GM21717 (cell line): Measurements from ENCODE around the gene EGFL7.

Experiments used
- ATAC-seq: cut with Tn5 transposase; IDR thresholded peaks from one replicate; pipeline ENCODE4 v1.9.1; 2021; ENCODE audit warnings: mild to moderate bottlenecking, moderate library complexity; ENCODE audit not compliant: unreplicated experiment

EGFL7 gene

GRCh38 chr9:136714096-136714892, 51.6 kb downstream of the EGFL7 start:
- ATAC-seq, result no peak

- ATAC-seq, result no peak
Measured at GRCh38 chr9:136714893-136715274, 52.2 kb downstream of the EGFL7 start.

- no peak for ATAC-seq
Measured at GRCh38 chr9:136717399-136717798, 54.7 kb downstream of the EGFL7 start.

- no peak for ATAC-seq
Measured at GRCh38 chr9:136718345-136719194, 55.9 kb downstream of the EGFL7 start.

GRCh38 chr9:136719195-136719880, 56.6 kb downstream of the EGFL7 start:
- ATAC-seq, result no peak

GRCh38 chr9:136720251-136720897, 57.7 kb downstream of the EGFL7 start:
- ATAC-seq, result no peak

- no peak for ATAC-seq
Measured at GRCh38 chr9:136720898-136721338, 58.2 kb downstream of the EGFL7 start.

GRCh38 chr9:136721339-136722092, 58.8 kb downstream of the EGFL7 start:
- ATAC-seq, result no peak
